GM21390 (cell line): ENCODE data around the gene ERCC8.
"Not testable (repeated sequence)": the region's sequence is repeated elsewhere in the genome, so short reads cannot be mapped to it uniquely, and the experiment has no call there.

Source experiments
- ATAC-seq: cut with Tn5 transposase; IDR thresholded peaks from one replicate; pipeline ENCODE4 v1.9.1; 2021; ENCODE audit not compliant: unreplicated experiment

The ERCC8 gene

GRCh38 chr5:60918466-60918865, 26.4 kb downstream of the ERCC8 start:
- ATAC-seq, result no peak

- no peak for ATAC-seq
Measured at GRCh38 chr5:60916646-60917045, 28.2 kb downstream of the ERCC8 start.

DNA sequence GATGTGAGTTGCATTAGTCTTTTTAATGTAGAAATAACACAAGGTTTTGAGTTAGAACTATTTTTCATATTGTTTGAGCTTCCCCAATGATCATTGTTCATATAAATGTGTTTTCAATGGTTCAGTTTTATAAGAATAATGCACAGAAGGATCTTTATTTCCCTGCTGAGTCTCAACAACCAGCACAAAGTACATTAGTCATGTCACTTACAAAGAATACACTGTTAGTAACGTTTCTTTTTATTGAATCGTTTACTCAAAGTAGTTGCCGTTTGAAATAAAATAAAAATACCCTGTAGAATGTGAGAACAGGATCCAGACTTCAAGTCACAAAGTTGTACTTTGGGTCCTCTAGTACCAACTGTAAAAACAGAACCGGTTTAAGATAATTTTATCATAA, 41.5 kb downstream of the ERCC8 start:
- no peak for ATAC-seq

DNA sequence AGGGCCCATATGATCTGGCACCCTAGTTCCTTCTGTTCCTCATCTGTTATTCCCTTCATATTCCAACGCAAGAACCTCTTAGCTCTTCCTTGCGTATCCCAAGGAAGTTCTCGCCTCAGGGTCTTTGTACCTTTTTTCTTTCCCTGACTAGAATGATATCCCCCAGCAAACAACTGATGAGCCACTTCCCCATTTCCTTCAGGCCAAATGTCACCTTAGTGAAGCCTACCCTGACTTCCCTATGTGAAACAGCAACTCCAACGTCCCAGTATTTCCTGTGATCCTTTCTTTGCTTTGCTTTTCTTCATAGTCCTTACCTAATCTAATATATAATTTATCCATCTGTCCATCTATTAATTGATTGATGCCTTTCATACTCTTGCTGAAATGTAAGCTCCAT, 47.9 kb downstream of the ERCC8 start:
- no peak for ATAC-seq

GRCh38 chr5:60893521-60893920, 51.3 kb downstream of the ERCC8 start:
- ATAC-seq, result no peak

- ATAC-seq, result no peak
Measured at GRCh38 chr5:60891667-60892066, 53.2 kb downstream of the ERCC8 start.

- no peak for ATAC-seq
Measured at GRCh38 chr5:60888359-60889061, 56.4 kb downstream of the ERCC8 start.

- ATAC-seq, result no peak
Measured at GRCh38 chr5:60887746-60888145, 57.1 kb downstream of the ERCC8 start.

- ATAC-seq, result no peak
Measured at GRCh38 chr5:60887096-60887495, 57.8 kb downstream of the ERCC8 start.

DNA sequence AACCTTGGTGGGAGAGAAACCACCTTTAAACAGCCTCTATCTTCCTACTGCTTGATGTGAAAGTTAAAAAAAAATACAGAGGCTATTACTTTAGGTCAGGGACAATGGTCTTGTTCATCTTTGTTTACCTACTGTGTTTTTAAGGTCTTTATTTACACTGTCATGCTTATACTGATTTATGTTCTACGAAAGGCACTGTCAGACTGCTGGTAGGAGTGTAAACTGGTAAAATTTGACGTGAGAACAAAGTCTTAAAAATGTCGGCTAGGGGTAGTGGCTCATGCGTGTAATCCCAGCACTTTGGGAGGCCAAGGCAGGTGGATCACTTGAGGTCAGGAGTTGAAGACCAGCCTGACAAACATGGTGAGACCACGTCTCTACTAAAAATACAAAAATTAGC, 58.7 kb downstream of the ERCC8 start:
- ATAC-seq, result no peak

DNA sequence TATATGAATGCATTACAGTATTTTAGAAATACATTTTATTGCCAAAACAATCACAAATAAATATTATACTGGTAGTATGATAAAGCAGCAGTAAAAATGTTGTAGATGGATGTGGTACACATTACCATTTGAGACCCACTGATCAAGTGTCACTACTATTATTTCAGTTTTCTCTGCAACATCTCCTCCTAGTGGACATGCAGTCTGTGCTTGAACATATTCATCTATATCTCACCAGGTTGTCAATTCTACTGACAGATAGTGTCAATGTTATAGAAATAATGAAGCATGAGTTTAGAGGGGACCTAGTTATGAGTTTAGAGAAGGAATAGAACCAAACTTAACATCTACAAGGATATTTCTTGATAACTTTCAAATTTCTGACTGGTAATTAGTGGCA, 61.6 kb downstream of the ERCC8 start:
- ATAC-seq, result no peak

GRCh38 chr5:60872892-60873291, 72.0 kb downstream of the ERCC8 start:
- no peak for ATAC-seq

DNA sequence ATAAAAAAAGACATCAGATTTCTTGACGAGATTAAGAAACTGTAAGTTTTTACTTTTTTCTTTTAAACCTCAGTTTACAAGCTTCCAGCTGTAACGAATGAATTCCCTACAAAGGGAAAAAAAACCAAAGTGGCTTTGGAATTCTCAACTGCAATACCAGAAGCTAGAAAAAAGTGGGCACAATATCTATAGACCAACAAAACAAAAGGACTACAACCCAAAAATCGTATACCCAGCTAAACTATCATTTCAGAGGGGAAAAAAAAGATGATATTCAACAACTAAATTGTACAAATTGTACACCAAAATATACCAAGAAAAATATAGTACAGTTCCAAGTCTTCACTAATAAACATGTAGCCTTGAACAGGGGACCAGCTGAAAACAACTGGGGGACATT, 74.0 kb downstream of the ERCC8 start:
- ATAC-seq, result no peak

- ATAC-seq, result not testable (repeated sequence)
Measured at GRCh38 chr5:60860572-60860971, 84.3 kb downstream of the ERCC8 start.

- no peak for ATAC-seq
Measured at GRCh38 chr5:60856066-60856465, 88.8 kb downstream of the ERCC8 start.

DNA sequence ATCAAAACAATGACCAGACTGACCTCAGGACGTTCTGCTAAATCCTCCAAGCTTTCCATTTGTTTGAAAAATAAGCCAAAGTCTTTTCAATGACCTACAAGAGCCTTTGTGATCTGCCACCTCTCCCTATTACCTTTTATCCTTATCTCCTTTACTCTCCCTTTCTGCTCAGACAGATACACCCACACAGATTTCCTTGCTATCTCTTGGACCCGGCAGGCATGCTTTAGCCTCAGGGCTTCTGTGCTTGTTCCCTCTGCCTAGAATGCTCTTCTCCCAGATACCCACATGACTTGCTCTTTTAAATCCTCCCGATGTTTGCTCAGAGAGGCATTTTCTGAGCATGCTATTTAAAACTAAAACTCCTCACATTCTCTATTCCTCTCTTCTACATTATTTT, 91.9 kb downstream of the ERCC8 start:
- ATAC-seq, result no peak

- no peak for ATAC-seq
Measured at GRCh38 chr5:60852317-60852716, 92.6 kb downstream of the ERCC8 start.

DNA sequence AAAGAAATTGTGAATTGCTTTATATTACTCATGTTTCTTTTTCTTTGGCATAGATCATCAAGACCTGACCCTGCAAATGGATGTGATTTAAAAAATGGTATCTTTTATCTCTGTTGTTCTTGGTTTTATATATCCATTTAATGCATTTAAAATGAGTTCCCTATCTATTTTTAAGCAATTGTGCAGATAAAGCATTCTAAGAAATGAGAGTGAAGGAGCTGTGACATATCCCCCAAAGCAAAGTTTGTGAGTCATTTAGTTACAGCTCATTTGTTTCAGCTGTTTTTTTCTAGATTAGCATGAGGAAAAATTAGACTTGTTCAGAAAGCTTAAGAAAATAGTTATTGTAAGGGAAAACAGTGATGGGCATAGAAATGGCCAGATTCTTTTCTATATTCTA, 93.2 kb downstream of the ERCC8 start:
- ATAC-seq, result no peak

- no peak for ATAC-seq
Measured at GRCh38 chr5:60846298-60846697, 98.6 kb downstream of the ERCC8 start.

DNA sequence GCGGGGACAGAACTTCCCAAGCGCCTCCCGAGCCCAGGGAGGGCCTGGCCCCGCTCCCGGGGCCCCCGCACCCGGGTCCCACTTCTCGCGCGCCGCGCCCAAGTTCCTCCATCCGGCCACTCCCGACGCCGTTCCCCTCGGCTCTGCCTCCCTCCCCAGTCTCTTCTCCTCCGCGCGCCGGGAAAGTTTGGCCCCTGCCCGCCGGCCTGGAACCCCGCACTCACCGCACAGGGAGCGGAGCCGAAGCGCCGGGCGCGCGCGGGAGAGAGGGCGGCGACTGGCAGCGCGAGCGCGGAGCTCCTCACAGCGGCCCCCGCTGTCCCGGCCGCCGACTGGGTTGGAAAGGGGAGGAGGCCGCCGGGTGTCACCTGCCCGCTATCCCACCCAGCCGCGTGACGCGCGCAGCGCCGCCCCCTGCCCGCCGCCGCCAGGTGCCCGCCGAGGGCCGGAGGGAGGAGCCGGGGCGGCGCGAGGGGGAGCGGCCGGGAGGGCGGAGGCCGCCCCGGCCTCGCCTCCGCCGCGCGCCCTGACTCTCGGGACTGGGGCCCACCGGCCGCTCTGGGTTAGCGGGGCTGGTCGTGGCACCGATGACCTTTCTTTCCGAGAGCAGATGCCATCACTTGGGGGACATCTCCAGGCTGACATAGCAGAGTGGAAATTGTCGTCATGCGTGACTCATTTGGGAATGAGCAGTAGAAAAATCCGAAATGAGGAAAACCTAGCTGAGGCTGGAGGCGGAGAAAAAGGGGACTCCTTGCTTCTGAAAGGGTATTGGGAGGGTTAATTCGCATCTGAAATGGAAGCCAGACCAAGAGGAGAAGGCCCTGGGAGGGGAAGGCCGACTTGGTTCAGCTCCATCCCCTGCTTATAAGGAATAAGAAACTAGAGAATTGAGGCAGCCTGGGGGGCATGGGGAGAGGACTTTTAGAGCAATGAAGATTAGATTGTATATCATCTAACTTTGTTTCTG, 100.6 kb downstream of the ERCC8 start, which contains the start of gene ELOVL7:
Gene ELOVL7, minus strand, starts transcription at position 334 of the 970 bp plus-strand sequence. CDS start 56,872 bp downstream, outside the sequence.
- ATAC-seq, result peak; percentile 95

DNA sequence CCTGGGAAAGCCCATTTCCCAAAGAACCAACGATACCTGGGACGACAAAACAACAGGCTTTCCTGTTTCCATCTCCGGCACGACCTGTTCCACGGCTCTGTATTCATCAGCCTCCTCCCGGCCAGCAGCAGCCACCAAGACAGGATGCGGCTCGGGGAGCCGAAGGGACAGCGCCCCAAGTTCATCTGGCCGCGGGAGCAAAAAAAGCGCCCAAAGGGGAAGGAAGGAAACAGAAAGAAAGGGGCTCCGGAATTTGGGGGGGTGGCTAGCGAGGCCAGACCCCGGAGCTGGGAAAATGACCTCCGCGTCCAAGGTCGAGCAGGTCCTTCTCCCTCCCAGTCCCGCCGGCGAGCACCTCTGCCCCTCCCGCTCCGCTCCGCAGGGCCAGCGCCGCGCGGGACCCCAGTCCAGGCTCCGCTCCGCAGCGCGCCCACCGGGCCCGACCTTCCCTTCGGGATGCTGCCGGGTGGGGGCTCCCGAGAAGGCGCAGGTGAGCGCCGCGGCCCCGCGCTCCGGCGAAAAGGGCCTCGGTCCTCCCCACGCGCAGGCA, 101.4 kb downstream of the ERCC8 start:
- peak; percentile 26 for ATAC-seq
